Measurements from ENCODE around the gene EFNA5. TPM values are rescaled to one million over a fixed set of nuclear protein-coding genes. Genes with fewer than 3 reads are reported as not detected.

The EFNA5 gene
- total RNA-seq, 1 donor from 2014 or later: 12.6 TPM

GRCh38 chr5:107373549-107374263 lies 297.0 kb downstream of the EFNA5 start:
- no peak overlapping the region for H3K4me3 ChIP-seq (ENCODE audit: low read depth, low read length)
- no peaks in the 10 kb centered on the region for H3K27me3 ChIP-seq (ENCODE audit: control insufficient read depth, insufficient read depth, low read length)
- TF ChIP-seq CTCF (IDR thresholded peaks at IDR 0.05; ENCODE audit: insufficient read depth, low read length, poor library complexity, severe bottlenecking): no peak
- H3K36me3 ChIP-seq (ENCODE audit: control insufficient read depth, insufficient read depth, low read length): no peaks in the 10 kb centered on the region
- no peak for DNase-seq (ENCODE audit: low read depth)

DNA sequence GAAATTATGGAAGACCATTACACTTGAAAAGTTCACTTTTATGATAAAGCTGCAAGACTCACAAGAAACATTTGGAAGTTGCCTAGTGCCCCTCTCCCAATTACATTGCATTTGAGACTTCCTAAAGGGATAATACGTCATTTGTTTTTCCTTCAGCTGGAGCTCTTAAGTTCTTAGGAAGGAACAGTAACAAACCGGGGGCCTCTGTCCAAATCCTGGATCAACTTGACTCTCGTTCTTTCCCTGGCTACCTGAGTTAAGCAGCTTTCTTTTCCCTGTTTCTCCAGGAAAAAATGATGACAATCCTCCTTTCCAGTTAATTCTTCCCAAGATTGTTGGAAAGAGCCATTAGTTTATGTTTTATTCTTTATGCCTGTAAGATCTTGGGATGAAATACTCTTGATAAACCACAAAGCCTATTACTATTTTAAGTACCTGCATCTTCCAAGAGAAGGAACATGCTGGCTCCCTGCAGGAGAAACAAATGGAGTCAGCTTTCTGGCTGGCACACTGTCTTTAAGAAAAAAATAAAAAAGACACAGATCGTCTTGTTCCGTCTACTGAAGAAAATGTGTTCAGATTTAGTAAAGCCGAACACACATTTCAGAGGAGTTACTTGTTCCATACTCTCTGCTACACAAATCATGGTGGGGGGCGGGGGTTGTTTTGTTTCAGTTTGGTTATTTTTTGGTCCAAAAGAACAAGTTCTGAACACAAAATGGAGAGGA lies 297.9 kb downstream of the EFNA5 start:
- no peaks in the 10 kb centered on the region for H3K36me3 ChIP-seq (ENCODE audit: control insufficient read depth, insufficient read depth, low read length)
- H3K27me3 ChIP-seq (ENCODE audit: control insufficient read depth, insufficient read depth, low read length): no peaks in the 10 kb centered on the region
- H3K4me3 ChIP-seq (ENCODE audit: low read depth, low read length): no peak overlapping the region
- DNase-seq (ENCODE audit: low read depth): no peak
- no peak for TF ChIP-seq CTCF (IDR thresholded peaks at IDR 0.05; ENCODE audit: insufficient read depth, low read length, poor library complexity, severe bottlenecking)

GRCh38 chr5:107370396-107370968 lies 300.3 kb downstream of the EFNA5 start:
- no peak for DNase-seq (ENCODE audit: low read depth)
- no peaks in the 10 kb centered on the region for H3K27me3 ChIP-seq (ENCODE audit: control insufficient read depth, insufficient read depth, low read length)
- no peak overlapping the region for H3K4me3 ChIP-seq (ENCODE audit: low read depth, low read length)
- no peak for TF ChIP-seq CTCF (IDR thresholded peaks at IDR 0.05; ENCODE audit: insufficient read depth, low read length, poor library complexity, severe bottlenecking)
- H3K36me3 ChIP-seq (ENCODE audit: control insufficient read depth, insufficient read depth, low read length): no peaks in the 10 kb centered on the region

GRCh38 chr5:107369622-107370021 lies 301.1 kb downstream of the EFNA5 start:
- Histone ChIP-seq H3K36me3 (ENCODE audit: control insufficient read depth, insufficient read depth, low read length) (no peaks in the 10 kb centered on the region), H3K4me3 (ENCODE audit: low read depth, low read length) (no peak overlapping the region), H3K27me3 (ENCODE audit: control insufficient read depth, insufficient read depth, low read length) (no peaks in the 10 kb centered on the region)
- DNase-seq (ENCODE audit: low read depth): no peak
- TF ChIP-seq CTCF (IDR thresholded peaks at IDR 0.05; ENCODE audit: insufficient read depth, low read length, poor library complexity, severe bottlenecking): no peak

DNA sequence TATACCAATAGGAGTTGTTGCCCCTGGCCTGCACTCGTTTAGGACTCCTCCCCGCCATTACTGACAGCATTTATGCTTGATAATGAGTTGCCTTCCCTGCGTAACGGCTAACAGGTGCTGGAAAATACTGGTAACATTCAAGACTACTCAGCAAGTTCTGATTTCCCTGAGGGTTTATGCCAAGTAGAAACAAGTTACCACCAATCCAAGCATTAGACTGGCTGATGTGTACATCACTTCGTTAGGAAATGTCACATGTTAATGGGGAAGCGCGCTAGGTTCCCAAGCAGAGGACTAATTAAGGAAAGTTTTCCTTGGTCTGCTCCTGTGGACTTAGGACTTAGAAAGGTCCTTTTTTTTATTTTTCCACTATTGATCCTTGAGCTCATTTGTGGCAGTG lies 302.1 kb downstream of the EFNA5 start:
- TF ChIP-seq CTCF (IDR thresholded peaks at IDR 0.05; ENCODE audit: insufficient read depth, low read length, poor library complexity, severe bottlenecking): no peak
- Histone ChIP-seq H3K4me3 (ENCODE audit: low read depth, low read length) (no peak overlapping the region), H3K36me3 (ENCODE audit: control insufficient read depth, insufficient read depth, low read length) (no peaks in the 10 kb centered on the region), H3K27me3 (ENCODE audit: control insufficient read depth, insufficient read depth, low read length) (no peaks in the 10 kb centered on the region)
- no peak for DNase-seq (ENCODE audit: low read depth)
